ENCODE data around the gene RASGRP1.

DNA sequence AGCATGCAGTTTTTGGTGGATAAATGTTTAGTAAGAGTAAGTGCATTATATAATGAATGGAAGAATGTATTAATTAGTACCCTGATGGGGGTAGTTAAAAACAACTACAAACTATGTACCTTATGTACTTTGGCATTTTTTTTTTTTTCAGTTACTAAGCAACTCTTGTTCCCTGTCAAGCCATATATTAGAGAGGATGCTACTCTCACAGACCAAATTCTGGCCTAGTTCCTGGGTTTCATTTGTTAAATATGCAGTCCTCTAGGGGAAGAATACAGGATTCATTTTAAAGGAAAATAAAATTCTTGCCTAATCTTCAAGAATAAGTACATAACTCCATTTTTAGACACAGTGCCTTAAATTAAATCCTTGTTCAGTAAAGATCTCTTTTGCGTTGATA, 93.8 kb downstream of the RASGRP1 start:
- no peak for TF ChIP-seq POLR2AphosphoS5 (IDR thresholded peaks at IDR 0.05; ENCODE audit: low read depth, low read length)
- TF ChIP-seq, protein P1, sequence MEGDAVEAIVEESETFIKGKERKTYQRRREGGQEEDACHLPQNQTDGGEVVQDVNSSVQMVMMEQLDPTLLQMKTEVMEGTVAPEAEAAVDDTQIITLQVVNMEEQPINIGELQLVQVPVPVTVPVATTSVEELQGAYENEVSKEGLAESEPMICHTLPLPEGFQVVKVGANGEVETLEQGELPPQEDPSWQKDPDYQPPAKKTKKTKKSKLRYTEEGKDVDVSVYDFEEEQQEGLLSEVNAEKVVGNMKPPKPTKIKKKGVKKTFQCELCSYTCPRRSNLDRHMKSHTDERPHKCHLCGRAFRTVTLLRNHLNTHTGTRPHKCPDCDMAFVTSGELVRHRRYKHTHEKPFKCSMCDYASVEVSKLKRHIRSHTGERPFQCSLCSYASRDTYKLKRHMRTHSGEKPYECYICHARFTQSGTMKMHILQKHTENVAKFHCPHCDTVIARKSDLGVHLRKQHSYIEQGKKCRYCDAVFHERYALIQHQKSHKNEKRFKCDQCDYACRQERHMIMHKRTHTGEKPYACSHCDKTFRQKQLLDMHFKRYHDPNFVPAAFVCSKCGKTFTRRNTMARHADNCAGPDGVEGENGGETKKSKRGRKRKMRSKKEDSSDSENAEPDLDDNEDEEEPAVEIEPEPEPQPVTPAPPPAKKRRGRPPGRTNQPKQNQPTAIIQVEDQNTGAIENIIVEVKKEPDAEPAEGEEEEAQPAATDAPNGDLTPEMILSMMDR (IDR thresholded peaks at IDR 0.05), result no peak
